ENCODE results near the gene ATXN1.

ATXN1 gene

DNA sequence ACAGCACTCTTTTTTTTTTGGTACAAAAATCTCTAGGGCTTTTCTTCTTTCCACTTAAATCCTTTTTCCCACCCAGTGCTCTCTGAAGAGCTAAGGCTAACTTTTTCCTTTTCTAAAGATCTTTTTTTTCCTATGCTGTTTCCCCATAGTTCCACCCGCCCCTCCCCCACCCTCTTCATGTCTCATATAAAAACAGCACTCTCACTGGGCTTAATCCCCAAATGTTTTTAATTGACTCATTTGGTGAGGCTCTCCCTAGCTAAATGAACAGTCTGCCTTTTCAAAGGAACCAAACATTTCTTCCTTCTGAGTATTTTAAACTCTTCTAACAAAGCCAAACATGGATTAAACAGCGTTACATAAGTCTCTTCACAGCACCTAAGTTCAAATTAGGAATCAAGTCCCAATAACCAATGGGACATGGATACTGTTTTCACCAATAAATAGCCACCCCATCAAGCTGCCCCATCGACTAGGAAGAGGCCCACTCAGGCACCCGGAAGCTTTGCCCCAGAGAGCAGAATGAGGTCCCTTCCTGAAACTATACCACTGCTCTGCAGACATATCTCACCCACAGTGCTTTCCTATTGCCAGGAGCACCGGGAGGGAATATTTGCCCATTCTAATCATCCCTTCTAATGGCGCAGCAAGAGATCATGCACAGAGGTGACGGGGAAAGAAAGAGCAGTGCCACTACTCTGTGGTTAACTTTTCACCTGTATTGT, 63.7 kb downstream of the ATXN1 start:
- no peak for DNase-seq (ENCODE audit: low spot score)

DNA sequence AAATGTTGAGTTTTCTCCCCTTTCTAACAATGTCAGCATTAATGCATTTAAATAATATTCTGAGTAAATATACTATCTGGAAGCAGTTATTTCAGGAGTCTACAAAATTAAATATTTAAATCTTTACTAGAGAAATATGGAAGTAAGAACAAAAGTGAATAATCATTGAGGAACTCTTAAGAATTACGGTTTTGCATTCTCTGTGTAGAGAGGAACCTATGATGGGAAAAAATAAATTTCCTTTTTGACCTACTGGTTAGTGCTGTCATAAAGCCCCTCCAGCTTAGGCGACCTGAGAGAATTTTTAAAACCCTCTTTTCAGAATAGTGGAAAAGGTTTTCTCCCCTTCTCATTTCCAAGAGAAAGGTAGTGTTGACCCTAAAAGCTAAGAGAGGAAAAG, 64.8 kb downstream of the ATXN1 start:
- no peak for DNase-seq (ENCODE audit: low spot score)

DNA sequence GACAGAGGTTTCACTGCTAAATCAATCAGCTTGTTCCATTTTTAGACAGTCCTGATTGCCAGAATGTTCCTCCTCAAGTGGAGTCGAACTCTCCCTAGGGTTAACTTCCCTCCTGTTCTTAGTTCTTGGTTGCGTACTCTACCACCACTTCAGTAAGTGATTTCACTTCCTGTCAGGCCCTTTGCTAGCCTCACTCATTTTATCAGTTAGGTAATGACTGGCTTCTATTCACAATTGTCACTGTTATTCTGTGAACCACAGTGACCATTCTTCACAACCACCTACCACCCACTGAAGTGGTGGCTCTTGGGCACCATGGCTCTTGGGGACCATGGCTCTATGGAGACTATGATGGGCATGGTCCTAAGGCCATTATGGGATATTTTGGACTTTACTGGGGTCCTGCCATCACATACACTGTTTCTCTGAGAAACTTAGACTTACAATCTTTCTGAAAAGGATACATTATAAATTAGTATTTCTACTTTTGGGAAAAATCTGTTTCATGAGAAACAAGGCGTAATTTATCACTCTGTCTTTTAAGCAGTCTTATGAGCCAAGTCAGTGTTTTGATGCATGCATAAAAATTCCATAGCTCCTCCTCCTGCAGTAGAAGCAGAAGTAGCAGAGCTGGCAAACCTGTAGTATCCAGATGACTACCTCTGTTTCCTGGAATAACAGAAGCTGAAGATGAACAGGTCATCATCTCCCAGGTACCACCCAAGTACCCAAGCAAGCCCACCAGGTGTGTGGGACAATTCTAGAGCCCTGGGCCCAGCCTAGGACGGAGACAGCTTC, 66.3 kb downstream of the ATXN1 start:
- DNase-seq (ENCODE audit: low spot score): no peak

DNA sequence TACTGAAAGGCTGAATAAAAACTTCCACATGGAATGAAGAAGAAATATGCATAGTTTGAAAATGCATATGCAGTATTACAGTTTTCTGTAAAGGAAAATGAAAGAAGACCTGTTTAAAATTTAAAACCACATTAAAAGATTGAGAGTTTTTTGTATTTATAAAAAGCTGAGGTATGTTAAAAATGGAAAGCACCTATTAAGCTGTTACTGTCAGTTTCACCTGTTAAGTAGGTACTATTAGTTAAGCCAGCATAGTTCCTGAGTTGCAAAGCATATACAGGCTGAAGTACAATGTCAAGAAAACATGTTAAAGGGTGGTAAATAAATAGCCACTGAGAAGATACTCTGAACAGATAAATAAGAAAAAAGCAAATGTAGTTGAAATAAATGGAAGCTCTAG, 69.9 kb downstream of the ATXN1 start:
- no peak for DNase-seq (ENCODE audit: low spot score)

DNA sequence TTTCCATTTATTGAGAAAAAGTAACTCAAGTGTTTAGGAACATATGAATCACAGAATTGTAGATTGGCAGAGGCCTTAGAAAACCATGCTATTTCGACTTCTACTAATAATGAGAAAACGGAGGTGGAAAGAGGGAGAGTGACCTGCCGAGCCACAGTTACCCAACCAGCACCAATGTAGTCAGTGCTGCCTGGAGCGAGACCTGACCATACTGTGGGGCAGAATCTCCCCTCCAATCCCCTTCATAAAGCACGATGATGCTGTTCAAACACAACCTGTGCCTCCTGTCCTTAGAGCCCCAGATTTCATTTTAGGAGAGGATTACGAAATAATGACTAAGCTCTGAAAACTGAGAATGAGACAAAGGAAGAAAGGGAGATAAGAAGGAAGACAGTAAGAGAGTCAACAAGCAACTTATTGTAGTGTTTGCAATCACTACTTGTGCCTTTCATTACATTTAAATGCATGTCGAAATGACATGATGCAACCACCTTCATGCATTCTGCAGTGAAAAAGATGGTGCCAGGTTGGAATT, 70.6 kb downstream of the ATXN1 start:
- no peak for DNase-seq (ENCODE audit: low spot score)

DNA sequence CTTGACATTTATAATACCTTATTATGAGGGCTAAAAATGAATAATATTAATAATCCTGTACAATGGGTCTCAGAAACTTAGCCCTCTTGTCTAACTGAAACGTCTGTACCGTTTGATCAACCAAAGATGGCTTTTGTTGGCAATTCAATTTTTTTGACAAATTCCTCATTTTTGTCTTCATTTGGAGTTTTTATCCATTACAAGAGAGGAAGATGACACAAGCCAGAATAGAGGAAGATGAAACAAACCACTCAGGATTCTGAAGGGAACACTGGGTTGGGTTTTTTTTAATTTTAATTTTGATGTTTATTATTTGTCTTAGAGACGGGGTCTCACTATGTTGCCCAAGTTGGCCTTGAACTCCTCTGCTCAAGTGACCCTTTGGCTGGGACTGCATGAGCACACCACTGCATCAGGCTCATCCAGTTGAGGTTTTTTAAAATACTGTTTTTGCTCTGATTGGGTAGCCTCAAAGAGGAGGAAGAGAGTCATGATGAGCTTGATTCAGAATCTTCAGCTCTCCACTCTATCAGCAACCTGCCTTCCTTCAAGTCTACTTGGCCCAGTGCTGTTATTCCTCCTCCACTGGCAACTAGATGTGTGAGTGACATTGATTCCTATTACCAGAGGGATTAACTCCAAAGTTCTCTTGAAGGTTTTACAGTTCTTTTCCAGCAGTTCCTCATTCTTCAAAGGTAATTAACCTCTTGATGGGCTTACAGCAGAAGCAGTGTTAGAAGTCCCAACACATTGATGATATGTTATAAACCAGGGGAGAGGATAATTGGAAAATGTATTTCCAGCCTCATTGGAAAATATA, 71.3 kb downstream of the ATXN1 start:
- DNase-seq (ENCODE audit: low spot score): no peak

DNA sequence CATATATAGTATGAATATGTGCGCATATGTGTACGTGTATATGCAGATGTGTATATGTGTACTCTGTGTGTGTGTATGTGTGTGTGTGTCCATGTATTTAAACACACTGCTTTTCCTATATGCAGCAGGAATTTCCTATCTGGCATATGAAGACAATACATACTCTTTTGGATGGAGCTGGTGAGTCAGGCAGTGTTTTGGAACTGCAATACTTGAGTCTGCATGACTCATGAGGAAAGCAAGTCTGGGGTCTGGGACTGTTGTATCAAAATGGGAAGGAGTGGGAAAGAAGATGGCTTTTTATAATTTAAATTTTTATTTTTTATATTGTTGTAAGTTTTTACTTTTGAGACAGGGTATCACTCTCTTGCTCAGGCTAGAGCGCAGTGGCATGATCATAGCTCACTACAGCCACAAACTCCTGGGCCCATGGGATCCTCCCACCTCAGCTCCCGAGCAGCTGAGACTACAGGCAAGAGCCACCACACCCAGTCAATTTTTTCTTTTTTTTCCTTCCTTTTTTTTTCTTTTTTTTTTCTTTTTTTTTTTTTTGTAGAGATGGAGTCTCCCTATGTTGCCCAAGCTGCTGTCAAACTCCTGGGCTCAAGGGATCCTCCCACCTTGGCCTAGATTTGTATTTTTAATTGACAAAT, 72.2 kb downstream of the ATXN1 start:
- DNase-seq (ENCODE audit: low spot score): no peak

DNA sequence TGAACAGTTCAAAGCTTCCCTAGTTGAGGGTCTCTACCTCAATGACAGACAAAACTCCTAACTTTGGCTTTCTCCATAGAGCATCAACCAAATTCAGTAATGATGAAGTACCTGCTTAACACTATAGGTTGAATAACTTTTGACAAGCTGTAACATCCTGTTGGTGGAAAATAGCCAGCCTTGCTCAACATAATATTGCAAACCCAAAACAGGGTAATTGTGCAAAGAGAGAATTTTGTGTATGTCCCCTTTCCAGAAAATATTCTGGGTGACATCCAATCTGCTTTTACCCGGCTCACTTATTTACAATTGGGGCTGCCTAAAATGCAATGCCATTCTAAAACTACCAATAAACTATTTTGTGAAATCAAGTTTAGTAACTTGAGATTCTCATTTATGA, 72.8 kb downstream of the ATXN1 start:
- DNase-seq (ENCODE audit: low spot score): no peak

DNA sequence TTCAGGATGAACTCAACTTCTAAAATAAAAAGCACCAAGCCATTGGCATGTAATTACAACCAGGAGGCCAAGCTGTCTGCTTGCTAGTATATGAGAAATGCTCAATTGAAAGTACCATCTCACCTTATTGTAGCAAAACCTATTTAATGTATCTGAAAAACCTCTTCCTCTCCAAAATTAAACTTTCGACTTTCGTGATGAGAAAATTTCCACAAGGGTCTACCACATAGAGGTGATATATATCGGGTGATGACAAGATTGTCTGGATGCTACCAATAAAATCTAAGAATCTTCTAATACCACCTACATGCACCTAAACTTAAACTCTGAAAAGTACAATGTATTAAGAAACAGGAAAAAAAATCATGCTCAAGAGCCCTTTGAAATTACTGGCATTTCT, 74.2 kb downstream of the ATXN1 start:
- no peak for DNase-seq (ENCODE audit: low spot score)

DNA sequence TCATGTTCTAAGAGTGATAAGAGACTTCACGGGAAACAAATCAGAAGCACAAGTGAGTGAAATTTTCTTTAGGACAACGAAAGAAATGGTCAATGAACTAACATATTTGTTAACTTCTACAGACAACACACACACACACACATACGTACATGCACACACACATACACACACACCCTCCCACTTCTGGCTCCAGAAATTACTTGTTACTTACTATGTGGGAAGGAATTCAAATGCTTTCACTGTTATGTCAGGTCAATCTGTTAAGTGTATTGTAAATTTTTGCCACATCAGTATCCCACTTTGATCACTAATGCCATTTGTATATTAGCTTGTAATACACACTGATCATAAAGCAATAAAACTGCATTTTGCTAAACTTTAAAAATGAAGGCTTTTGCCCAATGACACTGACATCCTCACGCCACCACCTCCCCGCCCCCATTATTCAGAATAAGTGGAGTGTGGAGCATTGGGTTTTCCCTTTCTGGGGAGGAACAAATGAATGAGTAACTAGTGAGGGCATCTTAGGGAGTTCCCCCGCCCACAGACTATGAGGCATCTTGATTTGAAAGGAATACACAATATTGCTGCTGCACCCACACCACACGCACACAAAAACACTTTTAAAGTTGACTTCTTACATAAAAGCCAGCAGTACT, 76.2 kb downstream of the ATXN1 start:
- no peak for DNase-seq (ENCODE audit: low spot score)

DNA sequence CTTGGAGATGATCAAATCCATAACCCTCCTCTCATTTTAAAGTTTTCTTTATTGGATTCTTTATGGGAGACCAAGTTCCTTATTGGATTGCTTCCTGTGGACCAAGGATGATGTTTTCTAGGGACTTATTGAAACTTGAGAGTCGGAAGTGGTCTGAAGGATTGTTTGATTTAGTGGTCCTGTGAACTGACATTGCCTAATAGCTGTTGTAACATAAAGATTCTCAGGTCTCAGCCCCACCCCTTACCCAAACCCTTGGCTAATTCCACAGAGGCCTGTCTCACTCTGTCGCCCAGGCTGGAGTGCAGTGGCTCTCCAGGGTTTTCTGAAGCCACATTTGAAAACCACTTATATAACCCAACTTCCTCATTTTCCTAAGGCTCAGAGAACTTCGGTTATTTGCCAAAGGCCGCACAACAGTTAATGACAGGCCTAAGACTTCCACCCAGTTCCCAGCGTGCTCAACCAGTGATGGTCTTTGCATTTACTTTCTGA, 77.0 kb downstream of the ATXN1 start:
- DNase-seq (ENCODE audit: low spot score): no peak

DNA sequence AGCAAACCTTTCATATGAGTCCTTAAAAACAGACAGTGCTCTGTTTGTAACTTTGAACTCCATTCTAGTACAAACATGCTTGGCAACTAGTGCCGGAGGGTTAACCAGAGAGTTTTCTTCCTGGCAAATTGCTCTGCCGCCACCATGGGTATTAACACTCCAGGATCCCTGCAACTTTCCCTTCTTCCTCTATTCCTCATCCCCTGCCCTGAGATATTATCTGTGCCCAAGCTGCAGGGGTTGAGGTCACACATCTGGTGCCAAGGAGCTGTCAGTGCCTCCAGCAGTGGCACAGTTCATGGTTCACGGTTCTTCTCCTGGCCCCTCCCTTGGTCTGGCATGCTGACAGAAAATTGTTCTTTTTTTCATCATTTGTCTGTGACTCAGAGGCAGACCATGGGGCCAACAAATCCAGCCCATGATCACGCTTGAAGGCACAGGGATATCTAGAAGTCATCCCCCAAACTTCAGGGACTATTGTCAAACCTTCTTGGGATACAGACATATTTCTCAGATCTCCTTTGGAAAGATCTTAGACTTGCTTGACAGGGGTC, 77.5 kb downstream of the ATXN1 start:
- DNase-seq (ENCODE audit: low spot score): no peak

DNA sequence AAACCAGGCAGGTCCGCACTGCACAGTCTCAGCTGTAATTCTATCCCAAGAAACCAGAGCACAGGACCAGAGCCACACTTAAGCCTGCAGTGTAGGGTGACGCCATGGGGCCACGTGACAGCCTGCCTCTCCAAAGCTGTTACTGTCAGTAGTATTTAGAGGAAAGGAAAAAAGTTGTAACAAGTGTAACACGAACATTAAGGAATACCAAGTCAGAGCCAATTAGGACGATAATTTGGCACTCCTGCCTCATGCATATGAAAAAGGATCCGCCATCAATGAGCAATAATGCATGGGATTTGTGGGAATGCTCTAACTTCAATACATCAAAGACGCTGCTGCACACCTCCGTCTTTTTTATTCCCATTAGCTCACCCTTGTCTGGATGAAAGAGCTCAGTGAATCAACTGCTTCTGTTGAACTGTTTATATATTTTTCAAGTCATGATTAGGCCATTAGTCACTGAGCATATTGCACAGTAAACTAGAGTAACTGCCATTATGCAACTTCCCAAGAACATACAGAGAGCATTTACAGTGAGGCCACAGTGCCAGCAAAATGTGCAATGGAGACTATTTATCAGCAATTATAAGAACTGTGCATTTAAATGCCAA, 79.9 kb downstream of the ATXN1 start:
- peak; percentile 81 for DNase-seq (ENCODE audit: low spot score)

DNA sequence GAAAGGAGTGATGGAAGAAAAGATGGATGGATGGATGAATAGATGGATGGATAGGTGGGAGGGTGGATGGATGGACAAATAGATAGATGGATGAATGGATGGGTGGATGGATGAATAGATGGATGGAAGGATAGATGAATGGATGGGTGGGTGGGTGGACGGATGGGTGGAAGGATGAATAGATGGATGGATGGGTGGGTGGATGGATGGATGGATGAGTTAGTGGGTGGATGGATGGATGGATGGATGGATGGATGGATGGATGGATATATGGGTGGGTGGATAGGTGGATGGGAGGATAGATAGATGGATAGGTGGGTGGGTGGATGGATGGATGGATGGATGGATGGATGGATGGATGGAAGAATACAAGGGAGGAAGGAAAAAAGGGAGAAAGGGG, 82.2 kb downstream of the ATXN1 start:
- DNase-seq (ENCODE audit: low spot score): no peak

DNA sequence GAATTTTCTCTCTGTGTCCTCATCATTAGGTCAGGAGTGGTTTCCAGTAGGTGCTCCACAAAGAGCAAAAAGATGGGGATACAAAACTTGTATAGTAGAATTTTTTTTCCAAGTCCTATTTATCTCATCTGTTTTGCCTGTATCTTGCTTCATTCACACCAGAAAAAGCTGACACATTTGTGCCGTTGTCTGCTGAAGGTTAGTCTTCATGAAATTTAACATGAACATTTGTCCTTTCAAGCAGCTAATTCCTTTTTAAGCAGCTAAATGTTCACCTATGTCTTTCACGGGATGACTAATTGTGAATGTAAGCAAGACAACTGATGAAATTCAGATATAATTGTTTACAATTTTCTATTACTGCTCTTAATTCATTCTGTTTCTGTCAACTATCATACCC, 83.8 kb downstream of the ATXN1 start:
- no peak for DNase-seq (ENCODE audit: low spot score)

DNA sequence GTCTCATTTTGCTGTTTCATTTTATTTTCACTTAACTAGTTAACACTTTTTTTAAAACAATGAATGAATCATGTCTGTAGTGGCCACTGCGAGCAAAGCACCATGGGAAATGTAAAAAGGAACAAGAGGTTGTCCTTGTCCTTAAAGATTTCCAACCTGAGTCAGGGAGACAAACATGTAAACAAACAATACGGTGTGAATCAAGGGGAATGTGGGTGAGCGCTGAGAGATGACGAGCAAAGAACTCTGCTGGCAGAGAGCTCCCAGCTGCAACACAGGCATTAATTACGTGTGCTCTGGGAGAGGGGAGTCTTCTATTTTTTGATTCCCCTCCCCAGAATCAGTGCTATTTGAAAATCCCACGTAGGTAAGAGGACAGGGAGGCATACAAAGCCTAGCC, 84.3 kb downstream of the ATXN1 start:
- peak; percentile 15 for DNase-seq (ENCODE audit: low spot score)

DNA sequence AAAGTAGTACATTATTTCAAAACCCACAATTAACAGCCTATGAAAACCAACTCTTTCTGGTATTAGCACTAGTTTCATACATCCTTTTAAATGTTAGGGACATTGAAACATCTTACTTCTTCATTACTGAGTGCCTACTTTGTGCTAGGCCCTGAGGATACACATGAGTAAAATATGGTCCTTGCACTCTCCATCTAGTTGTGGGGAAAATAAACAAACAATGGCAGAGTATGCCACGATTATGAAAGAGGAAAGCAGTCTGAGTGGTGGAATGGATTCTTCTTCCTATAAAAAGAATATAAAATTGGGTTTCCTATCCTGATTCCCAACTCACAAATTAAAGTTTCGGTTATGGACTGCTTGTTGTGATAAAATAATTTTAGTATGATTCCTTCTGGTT, 84.9 kb downstream of the ATXN1 start:
- no peak for DNase-seq (ENCODE audit: low spot score)

DNA sequence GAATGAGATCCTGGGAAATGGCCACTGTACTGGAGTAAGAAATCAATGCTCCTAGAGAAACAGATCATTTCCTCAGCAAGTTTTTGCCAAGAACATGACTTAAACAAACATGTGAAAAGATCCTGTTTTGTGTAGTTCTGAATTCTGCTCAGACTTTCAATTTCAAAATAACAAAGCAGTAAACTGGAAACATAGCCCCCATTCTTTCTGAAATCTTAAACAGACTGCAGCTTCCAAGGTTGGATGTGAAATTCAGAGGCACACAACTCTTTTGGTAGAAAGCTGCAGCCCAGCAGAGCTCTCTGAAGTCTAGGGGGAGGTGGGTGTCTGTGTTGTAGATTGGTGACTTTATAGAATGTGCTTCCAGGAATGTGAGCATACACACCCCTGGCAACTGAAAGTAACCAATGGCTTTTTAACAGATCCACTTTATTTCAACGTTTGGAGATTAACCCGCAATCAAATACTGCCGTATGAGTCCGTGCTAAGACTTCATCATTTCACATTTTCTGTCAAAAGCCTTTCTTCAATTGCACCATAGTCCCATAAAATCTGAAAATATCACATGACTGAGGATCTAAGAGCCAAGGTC, 86.4 kb downstream of the ATXN1 start:
- no peak for DNase-seq (ENCODE audit: low spot score)

DNA sequence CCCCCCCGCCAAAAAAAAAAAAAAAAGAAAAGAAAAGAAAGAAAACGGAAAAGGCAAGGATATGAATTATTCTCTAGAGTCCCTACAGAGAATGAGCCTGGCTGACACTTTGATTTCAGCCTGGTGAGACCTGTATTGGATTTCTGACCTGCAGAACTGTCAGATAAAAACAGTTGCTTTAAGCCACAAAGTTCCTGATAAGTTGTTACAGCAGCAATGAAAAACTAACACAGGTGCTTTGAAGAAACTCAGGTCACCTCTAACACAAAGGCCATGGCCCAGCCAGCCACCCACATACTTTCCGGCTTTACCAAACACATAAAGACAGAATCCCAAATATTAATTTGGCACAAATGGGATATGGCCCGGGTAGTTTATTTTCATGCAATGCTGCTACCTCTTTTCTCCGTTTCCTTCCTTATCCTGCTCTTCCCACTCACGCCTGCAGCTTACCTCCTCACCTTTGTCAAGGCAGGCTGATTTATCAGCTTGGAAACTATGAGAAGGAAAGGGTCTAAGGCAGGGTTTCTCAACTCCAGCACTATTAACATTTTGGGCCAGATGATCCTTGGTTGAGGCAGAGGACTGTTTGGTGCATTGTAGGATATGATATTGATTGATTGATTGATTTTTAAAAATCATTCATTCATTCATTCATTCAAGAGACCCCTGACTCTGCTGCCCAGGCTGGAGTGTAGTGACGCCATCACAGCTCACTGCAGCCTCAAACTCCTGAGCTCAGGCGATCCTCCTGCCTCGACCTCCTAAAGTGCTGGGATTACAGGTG, 88.1 kb downstream of the ATXN1 start:
- DNase-seq (ENCODE audit: low spot score): no peak

Data from RKO (cell line).